Gastrocnemius medialis (tissue), 4 donors: ENCODE results near the gene PARP1.

Source experiments
- POLR2A ChIP-seq, 2 donors: fragments of 450-650 bp; IDR thresholded peaks; one replicate each; pipeline ENCODE4 v1.6.1; 2017; ENCODE audit warnings: antibody characterized with exemption in 2 of 2, mild to moderate bottlenecking in 2 of 2, moderate library complexity in 2 of 2
- TF ChIP-seq, protein P1 (sequence below), 5 experiments: fragments of 450-650 bp in 3 of 5; fragments of 200-600 bp in 2 of 5; sonication (generic) in 2 of 5; IDR thresholded peaks in 4 of 5; conservative IDR thresholded peaks in 1 of 5; 1 replicate in 4 of 5; 2 replicates in 1 of 5; pipeline ENCODE4 v1.5.1; 2016 to 2019; ENCODE audit warnings: antibody characterized with exemption in 5 of 5, mild to moderate bottlenecking in 3 of 5, moderate library complexity in 3 of 5

DNA sequence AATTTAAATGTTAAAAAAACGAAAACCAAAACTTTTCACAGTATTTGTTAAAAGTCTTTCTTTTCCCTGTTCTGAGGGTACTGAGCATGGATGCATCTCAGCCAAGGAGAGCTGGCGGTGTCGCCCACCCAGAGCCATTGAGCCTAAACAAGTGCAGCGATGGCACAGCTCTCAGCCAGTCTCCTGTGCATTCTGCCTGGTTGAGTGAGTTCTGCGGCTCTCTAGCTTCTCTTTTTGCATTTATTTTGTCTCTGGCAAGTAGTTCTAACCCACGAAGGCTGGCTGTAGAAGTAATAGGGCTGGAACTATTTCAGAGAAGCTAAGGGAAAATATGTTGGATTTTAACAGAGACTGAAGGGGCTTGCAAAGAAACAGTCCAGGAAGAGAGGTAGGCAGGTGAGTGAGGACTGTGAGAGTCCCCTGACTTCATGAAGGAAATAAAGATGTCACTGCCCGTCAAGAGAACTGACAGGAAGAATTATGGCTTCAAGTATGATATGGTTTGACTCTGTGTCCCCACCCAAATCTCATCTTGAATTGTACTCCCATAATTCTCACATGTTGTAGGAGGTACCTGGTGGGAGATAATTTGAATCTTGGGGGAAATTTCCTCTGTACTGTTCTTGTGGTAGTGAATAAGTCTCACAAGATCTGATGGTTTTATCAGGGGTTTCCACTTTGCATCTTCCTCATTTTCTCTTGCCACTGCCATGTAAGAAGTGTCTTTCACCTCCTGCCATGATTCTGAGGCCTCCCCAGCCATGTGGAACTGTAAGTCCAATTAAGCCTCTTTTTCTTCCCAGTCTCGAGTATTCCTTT is 63.2 kb downstream of the PARP1 start:
- TF ChIP-seq POLR2A (IDR thresholded peaks at IDR 0.05) = no peak
- TF ChIP-seq, protein P1, sequence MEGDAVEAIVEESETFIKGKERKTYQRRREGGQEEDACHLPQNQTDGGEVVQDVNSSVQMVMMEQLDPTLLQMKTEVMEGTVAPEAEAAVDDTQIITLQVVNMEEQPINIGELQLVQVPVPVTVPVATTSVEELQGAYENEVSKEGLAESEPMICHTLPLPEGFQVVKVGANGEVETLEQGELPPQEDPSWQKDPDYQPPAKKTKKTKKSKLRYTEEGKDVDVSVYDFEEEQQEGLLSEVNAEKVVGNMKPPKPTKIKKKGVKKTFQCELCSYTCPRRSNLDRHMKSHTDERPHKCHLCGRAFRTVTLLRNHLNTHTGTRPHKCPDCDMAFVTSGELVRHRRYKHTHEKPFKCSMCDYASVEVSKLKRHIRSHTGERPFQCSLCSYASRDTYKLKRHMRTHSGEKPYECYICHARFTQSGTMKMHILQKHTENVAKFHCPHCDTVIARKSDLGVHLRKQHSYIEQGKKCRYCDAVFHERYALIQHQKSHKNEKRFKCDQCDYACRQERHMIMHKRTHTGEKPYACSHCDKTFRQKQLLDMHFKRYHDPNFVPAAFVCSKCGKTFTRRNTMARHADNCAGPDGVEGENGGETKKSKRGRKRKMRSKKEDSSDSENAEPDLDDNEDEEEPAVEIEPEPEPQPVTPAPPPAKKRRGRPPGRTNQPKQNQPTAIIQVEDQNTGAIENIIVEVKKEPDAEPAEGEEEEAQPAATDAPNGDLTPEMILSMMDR (IDR thresholded peaks at IDR 0.05 in 4 of 5, conservative IDR thresholded peaks at IDR 0.05 in 1 of 5) = no peak
